Superior temporal gyrus (tissue), 1 donor: Measurements from ENCODE around the gene LAX1.
"Not testable (repeated sequence)": the region's sequence is repeated elsewhere in the genome, so short reads cannot be mapped to it uniquely, and the experiment has no call there.

Experiments
- DNase-seq: peaks from one replicate; pipeline ENCODE4 v3.0.0-alpha.2; 2016; ENCODE audit errors: extremely low spot score

The LAX1 gene, protein sequence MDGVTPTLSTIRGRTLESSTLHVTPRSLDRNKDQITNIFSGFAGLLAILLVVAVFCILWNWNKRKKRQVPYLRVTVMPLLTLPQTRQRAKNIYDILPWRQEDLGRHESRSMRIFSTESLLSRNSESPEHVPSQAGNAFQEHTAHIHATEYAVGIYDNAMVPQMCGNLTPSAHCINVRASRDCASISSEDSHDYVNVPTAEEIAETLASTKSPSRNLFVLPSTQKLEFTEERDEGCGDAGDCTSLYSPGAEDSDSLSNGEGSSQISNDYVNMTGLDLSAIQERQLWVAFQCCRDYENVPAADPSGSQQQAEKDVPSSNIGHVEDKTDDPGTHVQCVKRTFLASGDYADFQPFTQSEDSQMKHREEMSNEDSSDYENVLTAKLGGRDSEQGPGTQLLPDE

DNA sequence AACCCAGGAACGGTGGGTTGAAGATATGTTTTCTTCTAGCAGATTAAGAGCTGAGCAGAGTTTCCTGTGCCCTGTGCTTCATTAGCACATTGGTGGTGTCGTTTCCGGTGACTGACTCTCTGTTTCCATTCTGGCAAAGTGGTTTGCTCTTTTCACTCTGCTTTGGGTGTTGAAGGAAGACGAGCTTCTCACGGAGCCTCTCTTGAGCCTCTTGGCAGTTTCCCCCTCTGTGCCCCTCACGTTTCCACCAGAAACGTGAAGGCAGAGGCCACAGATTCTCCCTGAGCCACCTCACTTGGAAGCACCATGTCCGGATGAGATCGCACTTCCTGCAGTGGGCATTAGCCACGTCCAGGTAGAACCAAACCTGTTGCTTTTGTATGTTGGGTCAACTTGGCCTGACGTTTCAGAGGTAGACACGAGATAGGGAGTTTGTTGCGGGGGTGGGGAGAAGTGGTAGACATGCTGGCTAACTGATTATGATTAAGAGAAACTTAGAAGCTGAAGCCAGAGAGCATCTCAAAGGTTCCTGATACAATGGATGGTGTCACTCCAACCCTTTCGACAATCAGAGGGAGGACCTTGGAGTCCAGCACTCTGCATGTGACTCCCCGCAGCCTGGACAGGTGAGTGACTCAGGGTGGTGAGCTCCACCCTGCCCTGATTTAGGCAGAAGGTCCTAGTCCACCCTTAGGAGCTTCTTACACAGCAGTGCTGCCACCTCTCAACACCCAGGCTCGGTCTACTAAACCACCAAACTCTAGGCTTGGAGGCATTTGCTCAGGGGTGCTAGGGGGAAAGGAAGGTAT, at the start of gene LAX1:
TSS of gene LAX1 (plus strand) at position 155 of the 809 bp plus-strand sequence. CDS start at position 538, 383 bp downstream.
- DNase-seq: no peak

DNA sequence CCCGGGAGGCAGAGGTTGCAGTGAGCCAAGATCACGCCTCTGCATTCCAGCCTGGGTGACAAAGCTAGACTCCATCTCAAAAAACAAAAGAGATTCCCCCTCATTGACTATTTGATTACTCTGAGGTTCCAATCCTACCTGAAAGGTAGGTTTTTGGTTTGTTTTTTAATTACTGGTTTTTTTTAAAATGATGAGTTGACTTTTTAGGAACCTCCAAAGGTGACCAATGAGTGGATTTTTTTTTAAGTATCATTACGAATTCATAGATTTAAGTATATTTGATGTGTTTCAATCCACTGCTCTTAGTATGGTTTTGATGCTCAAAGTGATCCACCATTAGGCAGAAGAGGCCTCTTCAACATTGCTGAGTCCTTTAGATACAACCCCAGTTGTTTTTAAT, 47.9 kb upstream of the LAX1 start:
- no peak for DNase-seq

DNA sequence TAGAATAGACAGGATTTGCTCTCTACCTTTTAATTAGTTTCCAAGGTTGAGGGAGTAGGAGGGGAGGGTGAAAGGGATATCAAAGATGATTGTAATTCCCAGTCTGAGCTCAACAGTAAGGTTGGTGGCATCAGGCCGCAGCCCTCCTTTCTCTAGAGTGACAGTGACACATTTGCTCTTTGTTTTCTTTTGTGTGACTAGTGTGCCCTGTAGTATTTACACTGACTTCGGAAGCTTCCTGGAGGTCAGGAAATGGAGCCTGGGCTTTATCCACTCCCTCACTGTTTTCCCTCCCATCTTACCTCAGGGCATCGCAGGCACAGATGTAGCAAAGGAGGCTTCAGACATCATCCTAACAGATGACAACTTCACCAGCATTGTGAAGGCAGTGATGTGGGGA, 44.7 kb upstream of the LAX1 start:
- no peak for DNase-seq

DNA sequence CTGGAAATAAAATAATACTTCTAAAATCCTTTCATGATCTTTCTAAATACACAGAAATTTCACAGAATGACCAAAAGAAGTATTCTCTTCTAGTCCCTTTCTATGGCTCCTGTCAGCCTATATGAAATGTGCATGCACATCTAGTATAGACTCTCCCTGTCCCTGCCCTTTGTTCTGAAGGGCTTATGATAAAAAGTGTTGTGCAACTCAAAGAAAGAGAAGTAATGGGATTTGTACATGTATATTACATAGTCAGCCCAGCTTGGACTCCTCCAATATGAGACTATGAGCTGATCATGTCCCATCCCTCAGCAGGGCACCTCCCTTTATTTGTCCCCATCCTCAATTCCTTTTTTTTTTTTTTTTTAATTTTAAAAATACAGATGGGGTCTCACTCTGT, 42.1 kb upstream of the LAX1 start:
- no peak for DNase-seq

DNA sequence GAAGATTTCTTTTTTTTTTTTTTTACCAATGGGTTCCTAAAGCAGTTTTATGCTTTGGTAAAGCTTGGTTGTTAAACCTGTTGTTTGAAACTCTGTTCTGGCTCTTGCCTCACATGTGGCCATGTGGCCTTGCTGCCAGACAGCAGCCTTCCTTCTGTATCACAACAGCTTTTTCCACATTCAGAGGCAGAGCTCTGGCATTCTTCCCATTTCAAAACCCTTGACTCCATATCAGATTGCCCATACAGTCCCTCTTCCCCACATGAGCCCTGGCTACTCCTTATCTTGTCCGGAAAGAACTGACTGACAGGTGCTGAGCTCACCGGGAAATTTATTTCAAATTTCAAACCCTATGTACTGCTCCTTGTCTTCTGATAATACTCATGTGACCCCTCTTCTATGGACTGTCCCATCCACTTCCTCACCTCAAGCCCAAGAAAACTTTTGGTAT, 38.5 kb upstream of the LAX1 start:
- no peak for DNase-seq

DNA sequence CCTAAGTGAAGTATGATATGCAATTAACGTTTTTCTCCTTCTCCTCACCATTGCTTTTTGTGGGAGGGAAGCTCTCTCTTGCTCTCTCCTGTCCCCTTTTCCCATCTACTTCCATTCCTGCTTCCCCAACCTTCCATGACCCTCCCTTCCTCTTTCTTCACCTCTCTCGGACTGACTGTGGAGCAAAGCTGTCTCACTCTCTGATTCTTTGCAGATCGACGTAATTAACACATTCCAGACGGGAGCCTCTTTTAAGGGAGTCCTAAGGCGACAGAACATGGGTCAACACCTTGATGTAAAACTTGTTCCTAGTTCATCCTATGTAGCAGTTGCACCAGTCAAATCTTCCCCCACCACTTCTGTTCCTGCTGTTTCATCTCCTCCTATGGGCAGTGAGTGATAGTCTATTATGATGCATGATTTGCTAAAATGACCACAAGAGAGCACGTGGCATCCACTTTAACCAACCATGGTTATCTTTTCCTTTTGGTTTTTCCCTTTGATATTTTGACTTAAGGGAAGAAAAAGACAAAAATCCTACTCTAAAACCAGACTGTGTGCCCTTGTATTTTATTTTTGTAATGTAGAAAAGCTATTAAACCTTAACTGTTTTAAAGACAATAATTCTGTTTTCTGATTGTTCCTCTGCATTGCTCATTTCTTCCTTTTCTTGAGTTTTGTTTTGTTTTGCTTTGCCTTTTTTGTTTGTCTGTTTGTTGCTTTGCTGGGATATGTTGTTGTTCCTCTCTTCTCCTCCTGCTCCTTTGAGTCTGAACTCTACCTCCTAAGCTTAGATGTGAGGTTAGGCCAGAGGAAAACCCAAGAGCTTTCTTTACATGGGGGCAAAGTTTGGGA, 31.7 kb upstream of the LAX1 start:
- DNase-seq: no peak

DNA sequence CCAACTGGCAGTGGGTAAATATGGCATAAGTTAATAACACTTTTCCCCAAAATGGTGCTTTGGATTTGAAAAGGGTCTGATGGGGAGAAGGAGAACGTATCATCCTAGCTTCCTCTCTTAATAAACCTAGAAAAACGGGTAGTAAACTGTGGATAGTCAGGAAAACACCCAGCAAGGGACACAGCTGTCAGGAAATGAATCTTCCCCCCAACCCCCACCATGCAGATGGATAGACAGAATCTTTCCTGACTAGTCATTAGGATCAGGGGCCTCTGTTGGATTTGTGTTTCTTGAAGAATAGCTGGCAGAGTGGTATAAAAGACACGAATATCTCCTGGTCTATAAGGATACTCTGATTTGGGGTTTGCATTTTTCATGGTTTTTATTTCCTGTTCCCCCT, 22.5 kb upstream of the LAX1 start:
- DNase-seq: no peak

DNA sequence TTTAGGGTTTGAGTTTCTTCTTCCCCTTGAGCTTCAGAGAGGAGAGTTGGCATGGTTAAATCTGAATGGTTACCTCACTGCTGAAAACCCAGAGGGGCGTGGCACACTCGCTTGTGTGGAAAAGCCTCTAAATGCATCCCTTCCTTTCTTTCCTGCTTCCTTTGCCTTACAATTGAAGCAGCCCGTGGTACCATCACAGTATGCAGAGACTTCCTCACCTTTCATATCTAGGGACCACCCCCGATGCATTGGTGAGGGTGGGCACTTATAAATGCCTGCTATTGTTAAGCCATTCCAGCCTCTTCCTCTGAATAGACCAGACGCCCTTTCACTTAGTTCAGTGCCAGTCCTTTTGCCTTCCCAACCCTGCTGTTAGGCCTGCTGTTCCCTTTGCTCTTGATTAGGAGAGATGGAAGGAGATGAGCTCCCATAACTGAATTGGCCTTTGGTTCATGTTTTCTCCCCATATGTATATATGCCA, 21.9 kb upstream of the LAX1 start:
- no peak for DNase-seq

DNA sequence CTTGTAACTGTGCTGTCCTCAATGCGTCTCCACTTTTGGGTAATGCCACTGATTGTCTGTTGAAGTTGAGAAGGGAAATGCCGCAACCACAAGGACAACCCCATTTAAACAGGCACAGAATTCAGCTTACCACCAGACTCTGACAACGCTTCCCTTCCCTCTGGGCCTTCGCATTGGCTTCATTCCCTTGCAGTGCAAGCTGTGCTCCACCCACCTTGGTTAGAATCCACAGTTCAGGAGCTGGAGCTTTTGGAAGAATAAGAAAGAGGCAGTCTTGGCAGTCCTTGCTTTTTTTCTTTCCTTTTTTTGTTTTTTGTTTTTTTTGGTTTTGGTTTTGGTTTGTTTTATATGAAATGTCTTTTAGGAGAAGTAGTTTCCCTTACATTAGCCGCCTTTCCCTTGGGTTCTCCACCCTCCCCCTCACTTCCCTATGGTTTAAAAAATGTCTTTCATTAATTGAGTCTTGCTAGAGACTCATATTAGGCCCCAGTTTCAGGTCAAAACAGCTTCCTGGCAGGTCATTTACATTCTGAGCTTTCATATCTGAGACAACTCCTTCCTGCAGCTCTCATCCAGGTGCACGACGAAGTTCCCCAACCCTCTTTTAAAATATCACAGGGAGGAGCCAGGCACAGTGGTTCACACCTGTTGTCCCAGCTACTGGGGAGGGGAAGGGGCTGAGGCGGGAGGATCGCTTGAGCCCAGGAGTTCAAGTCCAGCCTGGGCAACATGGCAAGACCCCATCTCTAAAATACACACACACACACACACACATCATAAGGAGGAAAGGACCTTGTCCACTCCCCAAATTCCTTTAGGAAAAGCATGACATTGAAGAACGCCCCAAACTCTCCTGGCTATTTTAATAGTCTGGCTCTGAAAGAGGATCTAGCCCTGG, 20.7 kb upstream of the LAX1 start:
- DNase-seq: peak; percentile 68

DNA sequence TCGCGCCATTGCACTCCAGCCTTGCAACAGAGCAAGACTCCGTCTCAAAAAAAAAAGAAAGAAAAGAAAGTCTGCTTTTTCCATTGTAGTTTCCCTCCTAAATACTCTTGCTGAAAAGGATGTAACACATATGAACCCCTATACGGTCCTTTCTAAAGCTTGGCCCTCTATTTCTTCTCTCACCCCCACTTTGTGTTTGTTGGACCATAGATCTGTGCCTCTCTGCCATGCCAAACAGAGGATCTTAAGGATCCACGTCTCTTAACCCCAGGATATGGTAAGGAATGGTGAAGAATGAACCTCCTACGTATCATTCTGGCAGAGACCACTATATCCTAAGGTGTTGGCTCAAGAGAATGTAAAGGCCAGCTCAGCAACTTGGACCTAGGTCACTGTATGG, 18.7 kb upstream of the LAX1 start:
- no peak for DNase-seq

DNA sequence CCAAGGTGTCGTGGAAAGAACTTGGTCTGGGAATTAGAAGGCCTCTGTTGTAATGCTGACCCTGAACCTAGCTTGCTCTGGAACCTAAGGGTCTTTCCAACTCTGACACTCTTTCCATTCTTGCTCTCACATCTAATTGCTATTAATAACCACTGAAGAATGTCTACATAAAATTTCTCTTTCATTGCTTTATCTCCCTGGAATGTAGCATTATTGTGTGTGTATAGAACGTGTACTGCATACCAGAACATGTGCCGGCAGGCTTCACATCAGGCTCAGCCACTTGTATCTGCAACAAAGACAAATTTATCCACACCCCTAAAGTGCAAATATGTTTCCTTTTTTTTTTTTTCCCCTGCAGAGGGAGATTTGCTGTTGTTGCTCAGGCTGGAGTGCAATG, 13.9 kb upstream of the LAX1 start:
- no peak for DNase-seq

DNA sequence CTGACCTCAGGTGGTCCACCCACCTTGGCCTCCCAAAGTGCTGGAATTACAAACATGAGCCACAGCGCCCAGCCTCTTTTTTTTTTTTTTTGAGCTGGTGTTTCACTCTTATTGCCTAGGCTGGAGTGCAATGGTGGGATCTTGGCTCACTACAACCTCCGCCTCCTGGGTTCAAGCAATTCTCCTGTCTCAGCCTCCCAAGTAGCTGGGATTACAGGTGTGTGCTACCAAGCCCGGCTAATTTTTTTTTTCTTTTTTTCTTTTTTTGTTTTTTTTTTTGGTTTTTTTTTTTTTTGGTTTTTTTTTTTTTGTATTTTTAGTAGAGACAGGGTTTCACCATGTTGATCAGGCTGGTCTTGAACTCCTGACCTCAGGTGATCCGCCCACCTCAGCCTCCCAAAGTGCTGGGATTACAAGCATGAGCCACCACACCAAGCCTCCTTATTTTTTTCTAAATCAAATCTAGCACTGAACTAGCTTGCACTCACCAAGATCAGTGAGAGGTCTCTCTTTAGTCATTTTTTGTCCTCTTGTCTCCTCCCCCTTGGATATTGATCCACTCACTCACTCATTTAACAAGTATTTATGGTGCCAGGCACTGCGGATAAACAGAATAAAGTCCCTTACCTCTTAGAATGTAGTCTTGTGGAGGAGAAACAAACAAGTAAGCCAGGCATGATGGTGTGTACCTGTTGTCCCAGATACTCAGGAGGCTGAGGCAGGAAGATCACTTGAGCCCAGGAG, 13.2 kb upstream of the LAX1 start:
- not testable (repeated sequence) for DNase-seq

DNA sequence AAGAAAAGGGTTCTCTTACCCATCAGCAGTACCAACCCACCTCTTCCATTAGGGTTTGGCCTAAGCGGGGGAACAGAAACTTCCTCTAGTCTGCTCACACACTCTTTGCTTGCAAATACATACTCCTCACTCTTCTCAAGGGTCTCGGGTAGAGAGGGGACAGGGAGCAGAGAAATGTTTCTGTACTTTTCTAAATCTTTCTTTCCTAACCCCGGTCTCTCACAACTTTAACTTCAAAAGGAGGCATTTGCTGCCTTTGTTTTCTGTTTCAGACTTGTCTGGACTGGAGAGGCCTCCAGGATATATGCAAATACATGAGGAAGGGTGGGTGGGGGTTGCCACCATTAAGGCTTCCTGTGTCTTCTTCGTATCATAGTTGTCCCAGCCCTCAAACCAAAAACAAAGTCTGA, 10.5 kb upstream of the LAX1 start:
- no peak for DNase-seq

DNA sequence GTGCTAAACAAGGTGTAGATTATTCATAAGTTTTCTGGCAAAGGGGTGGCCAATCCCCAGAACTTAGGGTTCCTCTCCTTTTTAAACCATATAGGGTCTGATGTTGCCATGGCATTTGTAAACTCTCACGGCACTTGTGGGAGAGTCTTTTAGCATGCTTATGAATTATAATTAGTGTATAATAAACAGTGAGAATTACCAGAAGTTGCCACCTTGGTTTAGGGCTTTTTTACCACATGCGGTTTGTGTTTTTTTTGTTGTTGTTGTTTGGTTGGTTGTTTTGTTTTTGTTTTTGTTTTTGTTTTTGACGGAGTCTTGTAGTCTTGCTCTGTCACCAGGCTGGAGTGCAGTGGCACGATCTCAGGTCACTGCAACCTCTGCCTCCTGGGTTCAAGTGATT, 8.9 kb upstream of the LAX1 start:
- no peak for DNase-seq

DNA sequence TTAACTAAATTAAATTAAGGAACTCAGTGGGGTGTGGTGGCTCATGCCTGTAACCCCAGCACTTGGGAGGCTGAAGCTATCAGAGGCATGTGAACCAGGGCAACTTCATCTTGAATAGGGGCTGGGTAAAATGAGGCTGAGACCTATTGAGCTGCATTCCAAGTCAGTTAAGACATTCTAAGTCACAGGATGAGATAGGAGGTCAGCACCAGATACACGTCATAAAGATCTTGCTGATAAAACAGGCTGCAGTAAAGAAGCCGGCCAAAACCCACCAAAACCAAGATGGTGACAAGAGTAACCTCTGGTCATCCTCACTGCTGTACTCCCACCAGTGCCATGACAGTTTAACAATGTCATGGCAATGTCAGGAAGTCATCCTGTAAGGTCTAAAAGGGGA, 6.2 kb upstream of the LAX1 start:
- DNase-seq: not testable (repeated sequence)

DNA sequence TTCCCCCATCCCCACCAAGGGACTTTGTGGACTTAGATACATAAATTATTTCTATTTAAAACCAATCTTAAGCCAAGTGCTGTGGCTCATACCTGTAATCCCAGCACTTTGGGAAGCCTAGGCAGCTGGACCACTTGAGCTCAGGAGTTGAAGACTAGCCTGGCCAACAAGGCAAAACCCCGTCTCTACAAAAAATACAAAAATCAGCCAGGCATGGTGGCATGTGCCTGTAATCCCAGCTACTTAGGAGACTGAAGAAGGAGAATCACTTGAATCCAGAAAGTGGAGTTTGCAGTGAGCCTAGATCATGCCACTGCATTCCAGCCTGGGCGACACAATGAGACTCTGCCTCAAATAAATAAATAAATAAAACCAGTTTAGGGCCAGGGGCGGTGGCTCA, 4.5 kb upstream of the LAX1 start:
- no peak for DNase-seq

DNA sequence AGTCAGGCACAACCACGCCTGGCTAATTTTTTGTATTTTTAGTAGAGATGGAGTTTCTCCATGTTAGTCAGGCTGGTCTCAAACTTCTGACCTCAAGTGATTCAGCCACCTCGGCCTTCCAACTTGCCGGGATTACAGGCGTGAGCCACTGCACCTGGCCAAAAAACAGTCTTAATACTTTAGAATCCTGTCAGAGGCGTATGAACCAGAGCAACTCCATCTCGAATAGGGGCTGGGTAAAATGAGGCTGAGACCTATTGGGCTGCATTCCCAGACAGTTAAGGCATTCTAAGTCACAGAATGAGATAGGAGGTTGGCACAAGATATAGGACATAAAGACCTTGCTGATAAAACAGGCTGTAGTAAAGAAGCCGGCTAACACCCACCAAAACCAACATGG, 3.0 kb upstream of the LAX1 start:
- not testable (repeated sequence) for DNase-seq

DNA sequence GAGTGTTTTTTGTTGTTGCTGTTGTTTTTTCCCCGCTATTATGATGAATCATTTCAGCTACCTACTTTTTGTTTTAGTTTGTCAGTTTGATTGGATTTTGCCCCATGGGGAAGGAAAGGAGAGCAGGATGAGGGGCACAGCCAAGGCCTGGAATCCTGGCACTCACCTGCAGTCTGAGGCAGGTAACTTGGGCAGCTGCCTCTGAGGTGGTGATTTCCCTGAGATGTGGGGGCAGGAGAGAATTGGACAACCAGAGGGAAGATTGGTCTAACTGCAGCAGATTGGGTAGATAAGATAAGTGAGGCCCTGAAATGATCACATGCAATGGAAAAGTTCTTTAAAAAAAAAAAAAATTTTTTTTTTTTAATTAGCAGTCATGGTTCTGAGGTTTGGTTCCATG, 1.5 kb upstream of the LAX1 start:
- DNase-seq: no peak

DNA sequence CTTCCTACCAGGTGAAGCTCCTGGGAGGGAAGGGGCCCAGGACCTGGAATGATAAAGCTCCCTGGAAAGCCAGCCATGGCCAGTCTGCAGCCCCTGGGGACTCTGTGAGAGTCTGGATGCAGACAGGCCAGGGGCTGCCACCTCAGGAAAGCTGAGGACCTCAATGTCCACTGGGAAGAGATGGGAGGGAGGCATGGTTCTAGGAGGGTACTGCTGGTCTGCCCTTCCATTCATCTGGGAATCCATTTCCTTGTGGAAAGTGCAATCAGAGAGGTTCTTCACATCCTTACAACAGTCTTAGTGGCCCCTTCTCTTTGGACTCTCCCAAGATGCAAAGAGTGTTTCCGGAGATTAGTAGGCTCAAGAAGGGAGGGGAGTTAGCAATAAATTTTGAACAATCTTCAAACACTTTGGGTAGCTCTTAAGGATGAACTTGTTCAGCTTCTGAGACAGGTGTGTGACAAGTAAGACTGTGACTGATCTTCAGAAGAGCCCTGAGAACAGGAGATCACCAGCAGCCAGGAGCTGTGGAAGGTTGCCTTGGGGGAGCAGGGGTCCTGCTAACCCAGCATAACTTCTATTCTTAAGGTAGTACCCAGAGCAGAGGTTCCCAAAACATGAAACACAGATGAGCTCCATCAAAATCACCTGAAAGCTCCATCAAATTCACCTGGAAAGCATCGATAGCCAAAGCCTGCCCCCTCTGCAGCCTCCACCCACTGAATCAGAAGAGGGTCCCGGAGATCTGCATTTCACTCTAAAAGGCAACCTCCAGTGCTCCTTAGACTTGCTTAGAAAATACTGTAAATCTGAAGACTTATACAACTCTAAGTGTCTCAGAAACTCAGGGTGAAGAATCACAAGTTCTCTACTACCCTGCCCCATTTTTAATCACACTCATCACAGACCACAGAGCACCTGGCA, 616 bp upstream of the LAX1 start:
- no peak for DNase-seq
